ENCODE data around the gene CDK4.
A peak's percentile ranks its signal among the peaks of the same experiment; 100 is the strongest.

CDK4 gene

DNA sequence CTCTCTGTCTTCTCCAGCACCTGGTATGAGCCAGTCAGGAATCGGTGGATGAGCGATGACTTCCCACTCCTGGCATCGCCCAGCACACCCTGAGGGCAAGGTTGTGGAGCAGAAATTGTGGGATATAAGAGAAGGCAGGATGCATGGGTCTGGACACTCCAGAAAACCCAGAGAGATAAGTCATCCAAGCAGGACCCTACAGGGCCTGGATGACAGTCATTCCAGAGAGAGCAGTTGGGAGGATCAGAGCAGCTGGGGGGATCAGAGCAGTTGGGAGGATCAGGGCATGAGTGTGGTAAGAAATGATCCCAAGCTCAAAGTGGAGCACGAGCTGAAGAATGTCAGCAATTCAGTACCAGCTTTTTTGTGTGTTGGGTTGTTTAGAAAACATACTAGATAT is 17.5 kb downstream of the CDK4 start:
- H3K9me3 ChIP-seq (ENCODE audit: control insufficient read depth in 2 of 2, low read length in 2 of 2): no peaks in the 10 kb centered on the region
- H3K9ac ChIP-seq (ENCODE audit: low read depth in 1 of 2, low read length in 2 of 2): no peak overlapping the region
- no peak overlapping the region for H3K27ac ChIP-seq (ENCODE audit: low read depth in 2 of 2, low read length in 2 of 2)
- H3K36me3 ChIP-seq (ENCODE audit: control insufficient read depth in 2 of 2, insufficient read depth in 2 of 2, low read length in 2 of 2): peaks cover 0 to 9% of the 10 kb centered on the region in 2 donors
- H3K27me3 ChIP-seq (ENCODE audit: control insufficient read depth in 2 of 2, insufficient read depth in 2 of 2, low read length in 2 of 2): peaks cover 38 to 45% of the 10 kb centered on the region in 2 donors
- H3K4me1 ChIP-seq (ENCODE audit: control insufficient read depth in 2 of 2, insufficient read depth in 2 of 2, low read length in 2 of 2): peaks cover 0 to 4% of the 10 kb centered on the region in 2 donors
- no peak overlapping the region for H3K4me3 ChIP-seq (ENCODE audit: low read length in 2 of 2)

- Histone ChIP-seq H3K9me3 (ENCODE audit: control insufficient read depth in 2 of 2, low read length in 2 of 2) (no peaks in the 10 kb centered on the region), H3K27ac (ENCODE audit: low read depth in 2 of 2, low read length in 2 of 2) (no peak overlapping the region), H3K4me1 (ENCODE audit: control insufficient read depth in 2 of 2, insufficient read depth in 2 of 2, low read length in 2 of 2) (peaks cover 0 to 4% of the 10 kb centered on the region in 2 donors), H3K9ac (ENCODE audit: low read depth in 1 of 2, low read length in 2 of 2) (no peak overlapping the region), H3K4me3 (ENCODE audit: low read length in 2 of 2) (no peak overlapping the region), H3K27me3 (ENCODE audit: control insufficient read depth in 2 of 2, insufficient read depth in 2 of 2, low read length in 2 of 2) (peaks cover 31 to 41% of the 10 kb centered on the region in 2 donors), H3K36me3 (ENCODE audit: control insufficient read depth in 2 of 2, insufficient read depth in 2 of 2, low read length in 2 of 2) (peaks cover 0 to 9% of the 10 kb centered on the region in 2 donors)
These were observed 18.2 kb downstream of the CDK4 start for GRCh38 chr12:57733928-57734327.

DNA sequence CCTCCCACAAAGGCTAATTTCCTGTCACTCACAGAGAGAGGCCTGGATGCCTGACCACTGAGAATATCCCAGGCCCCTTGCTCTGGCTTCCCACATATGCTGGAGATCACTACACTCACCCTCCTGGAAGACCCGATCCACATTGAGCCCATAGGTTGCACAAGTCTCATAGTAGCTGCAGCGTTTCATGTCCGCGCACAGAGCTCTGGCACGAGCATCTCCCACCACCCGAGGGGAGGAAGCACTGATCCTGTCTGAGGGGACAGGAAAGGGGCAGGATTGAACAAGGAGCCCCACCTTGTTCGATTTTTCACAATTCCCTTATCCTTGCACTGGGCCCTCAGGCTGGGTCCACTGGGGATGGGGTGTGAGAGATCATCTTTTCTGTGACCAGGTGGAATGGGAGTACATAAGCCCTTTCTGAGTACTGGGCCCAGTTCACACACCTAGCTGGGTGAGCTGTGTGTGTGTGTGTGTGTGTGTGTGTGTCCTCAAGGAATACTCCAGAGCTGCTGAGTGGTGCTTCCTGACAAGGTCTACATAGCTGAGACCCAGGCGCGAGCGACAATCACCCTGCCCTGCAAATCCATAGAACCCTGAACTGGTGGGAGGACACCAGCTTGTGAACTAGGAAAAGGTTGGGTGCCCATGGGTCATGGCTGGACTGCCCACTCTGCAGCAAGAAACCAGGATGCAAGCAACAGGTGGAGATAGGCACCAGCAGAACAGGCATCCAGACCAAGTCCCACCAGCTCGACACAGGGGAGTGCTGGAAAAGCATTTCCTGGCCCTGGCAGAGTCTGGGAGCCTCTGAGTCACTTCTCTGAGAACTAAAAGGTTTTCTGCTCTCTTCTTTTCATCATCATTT is 19.1 kb downstream of the CDK4 start:
- Histone ChIP-seq H3K9me3 (ENCODE audit: control insufficient read depth in 2 of 2, low read length in 2 of 2) (no peaks in the 10 kb centered on the region), H3K27me3 (ENCODE audit: control insufficient read depth in 2 of 2, insufficient read depth in 2 of 2, low read length in 2 of 2) (peaks cover 31 to 39% of the 10 kb centered on the region in 2 donors), H3K9ac (ENCODE audit: low read depth in 1 of 2, low read length in 2 of 2) (no peak overlapping the region), H3K4me1 (ENCODE audit: control insufficient read depth in 2 of 2, insufficient read depth in 2 of 2, low read length in 2 of 2) (peaks cover 0 to 4% of the 10 kb centered on the region in 2 donors), H3K36me3 (ENCODE audit: control insufficient read depth in 2 of 2, insufficient read depth in 2 of 2, low read length in 2 of 2) (peaks cover 0 to 9% of the 10 kb centered on the region in 2 donors), H3K27ac (ENCODE audit: low read depth in 2 of 2, low read length in 2 of 2) (no peak overlapping the region), H3K4me3 (ENCODE audit: low read length in 2 of 2) (no peak overlapping the region)

DNA sequence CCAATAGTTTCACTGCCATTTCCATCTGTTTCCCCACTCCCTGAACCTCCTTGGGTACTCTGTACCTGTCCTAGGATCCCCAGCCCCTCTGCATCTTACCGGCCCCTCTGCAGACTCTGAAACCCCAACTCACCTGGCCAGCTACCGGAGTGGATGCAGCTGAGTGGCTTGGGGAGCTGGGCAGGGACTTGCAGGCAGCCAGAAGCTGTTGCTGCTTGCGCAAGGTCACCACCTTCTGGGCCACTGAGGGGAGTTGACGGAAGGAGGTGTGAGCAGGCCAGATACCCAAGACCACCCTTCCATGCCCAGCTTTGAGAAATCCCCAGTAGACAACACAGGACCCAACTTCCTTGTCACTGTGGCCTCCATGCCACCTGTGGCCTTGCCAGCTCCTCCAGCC is 19.8 kb downstream of the CDK4 start:
- Histone ChIP-seq H3K4me3 (ENCODE audit: low read length in 2 of 2) (no peak overlapping the region), H3K9ac (ENCODE audit: low read depth in 1 of 2, low read length in 2 of 2) (no peak overlapping the region), H3K9me3 (ENCODE audit: control insufficient read depth in 2 of 2, low read length in 2 of 2) (no peaks in the 10 kb centered on the region), H3K27me3 (ENCODE audit: control insufficient read depth in 2 of 2, insufficient read depth in 2 of 2, low read length in 2 of 2) (peaks cover 36 to 43% of the 10 kb centered on the region in 2 donors), H3K27ac (ENCODE audit: low read depth in 2 of 2, low read length in 2 of 2) (no peak overlapping the region), H3K36me3 (ENCODE audit: control insufficient read depth in 2 of 2, insufficient read depth in 2 of 2, low read length in 2 of 2) (peaks cover 0 to 9% of the 10 kb centered on the region in 2 donors), H3K4me1 (ENCODE audit: control insufficient read depth in 2 of 2, insufficient read depth in 2 of 2, low read length in 2 of 2) (peaks cover 0 to 3% of the 10 kb centered on the region in 2 donors)

- Histone ChIP-seq H3K9ac (ENCODE audit: low read depth in 1 of 2, low read length in 2 of 2) (no peak overlapping the region), H3K4me1 (ENCODE audit: control insufficient read depth in 2 of 2, insufficient read depth in 2 of 2, low read length in 2 of 2) (peaks cover 3 to 4% of the 10 kb centered on the region in 2 donors), H3K27ac (ENCODE audit: low read depth in 2 of 2, low read length in 2 of 2) (no peak overlapping the region), H3K36me3 (ENCODE audit: control insufficient read depth in 2 of 2, insufficient read depth in 2 of 2, low read length in 2 of 2) (peaks cover 0 to 9% of the 10 kb centered on the region in 2 donors), H3K4me3 (ENCODE audit: low read length in 2 of 2) (no peak overlapping the region), H3K9me3 (ENCODE audit: control insufficient read depth in 2 of 2, low read length in 2 of 2) (no peaks in the 10 kb centered on the region), H3K27me3 (ENCODE audit: control insufficient read depth in 2 of 2, insufficient read depth in 2 of 2, low read length in 2 of 2) (peaks cover 30 to 42% of the 10 kb centered on the region in 2 donors)
These were observed 20.6 kb downstream of the CDK4 start for GRCh38 chr12:57731411-57732080.

- Histone ChIP-seq H3K36me3 (ENCODE audit: control insufficient read depth in 2 of 2, insufficient read depth in 2 of 2, low read length in 2 of 2) (peaks cover 0 to 9% of the 10 kb centered on the region in 2 donors), H3K27ac (ENCODE audit: low read depth in 2 of 2, low read length in 2 of 2) (no peak overlapping the region), H3K9me3 (ENCODE audit: control insufficient read depth in 2 of 2, low read length in 2 of 2) (no peaks in the 10 kb centered on the region), H3K4me3 (ENCODE audit: low read length in 2 of 2) (no peak overlapping the region), H3K27me3 (ENCODE audit: control insufficient read depth in 2 of 2, insufficient read depth in 2 of 2, low read length in 2 of 2) (peaks cover 23 to 32% of the 10 kb centered on the region in 2 donors), H3K9ac (ENCODE audit: low read depth in 1 of 2, low read length in 2 of 2) (no peak overlapping the region), H3K4me1 (ENCODE audit: control insufficient read depth in 2 of 2, insufficient read depth in 2 of 2, low read length in 2 of 2) (peaks cover 0 to 6% of the 10 kb centered on the region in 2 donors)
These were observed 21.6 kb downstream of the CDK4 start for GRCh38 chr12:57730336-57731067.

GRCh38 chr12:57729321-57729844 is 22.7 kb downstream of the CDK4 start:
- H3K9me3 ChIP-seq (ENCODE audit: control insufficient read depth in 2 of 2, low read length in 2 of 2): no peaks in the 10 kb centered on the region
- H3K27ac ChIP-seq (ENCODE audit: low read depth in 2 of 2, low read length in 2 of 2): no peak overlapping the region
- peaks cover 0 to 9% of the 10 kb centered on the region in 2 donors for H3K36me3 ChIP-seq (ENCODE audit: control insufficient read depth in 2 of 2, insufficient read depth in 2 of 2, low read length in 2 of 2)
- H3K4me1 ChIP-seq (ENCODE audit: control insufficient read depth in 2 of 2, insufficient read depth in 2 of 2, low read length in 2 of 2): peaks cover 0 to 6% of the 10 kb centered on the region in 2 donors
- no peak overlapping the region for H3K9ac ChIP-seq (ENCODE audit: low read depth in 1 of 2, low read length in 2 of 2)
- no peak overlapping the region for H3K4me3 ChIP-seq (ENCODE audit: low read length in 2 of 2)
- peaks cover 14 to 23% of the 10 kb centered on the region in 2 donors for H3K27me3 ChIP-seq (ENCODE audit: control insufficient read depth in 2 of 2, insufficient read depth in 2 of 2, low read length in 2 of 2)

DNA sequence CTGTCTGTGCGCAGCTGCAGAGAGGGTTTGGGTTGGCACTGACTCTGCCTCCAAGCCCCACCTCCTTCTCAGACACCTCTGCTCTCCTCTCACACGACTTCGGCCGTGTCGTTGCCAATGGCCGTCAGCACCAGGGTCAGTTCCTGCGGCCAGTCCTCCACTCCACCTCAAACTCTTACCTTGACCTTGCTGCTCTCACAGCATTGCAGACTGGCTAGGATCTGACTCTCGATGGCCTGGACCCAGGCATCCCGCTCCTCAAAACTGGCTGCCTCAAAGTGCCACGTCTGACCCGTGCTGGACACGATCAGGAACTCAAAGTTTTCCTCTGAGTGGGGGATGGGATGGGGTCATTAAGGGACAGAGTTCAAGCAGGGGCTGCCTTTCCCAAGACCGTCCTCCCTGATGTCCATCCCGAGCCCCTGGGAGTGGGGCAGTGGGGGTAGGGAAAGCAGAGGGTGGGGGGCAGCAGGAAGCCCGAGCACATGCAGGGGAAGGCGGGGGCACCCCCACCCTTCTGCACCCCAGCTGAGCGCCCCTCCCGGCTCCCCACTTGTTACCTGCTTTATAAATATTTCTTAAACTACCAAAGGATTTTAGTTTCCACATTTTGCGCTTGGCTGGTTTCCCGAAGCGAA is 24.2 kb downstream of the CDK4 start:
- Histone ChIP-seq H3K9ac (ENCODE audit: low read depth in 1 of 2, low read length in 2 of 2) (no peak overlapping the region), H3K4me1 (ENCODE audit: control insufficient read depth in 2 of 2, insufficient read depth in 2 of 2, low read length in 2 of 2) (peaks cover 0 to 6% of the 10 kb centered on the region in 2 donors), H3K36me3 (ENCODE audit: control insufficient read depth in 2 of 2, insufficient read depth in 2 of 2, low read length in 2 of 2) (peaks cover 0 to 9% of the 10 kb centered on the region in 2 donors), H3K4me3 (ENCODE audit: low read length in 2 of 2) (no peak overlapping the region), H3K27me3 (ENCODE audit: control insufficient read depth in 2 of 2, insufficient read depth in 2 of 2, low read length in 2 of 2) (peaks cover 10 to 15% of the 10 kb centered on the region in 2 donors), H3K27ac (ENCODE audit: low read depth in 2 of 2, low read length in 2 of 2) (no peak overlapping the region), H3K9me3 (ENCODE audit: control insufficient read depth in 2 of 2, low read length in 2 of 2) (no peaks in the 10 kb centered on the region)

- Histone ChIP-seq H3K27me3 (ENCODE audit: control insufficient read depth in 2 of 2, insufficient read depth in 2 of 2, low read length in 2 of 2) (peaks cover 7 to 15% of the 10 kb centered on the region in 2 donors), H3K9me3 (ENCODE audit: control insufficient read depth in 2 of 2, low read length in 2 of 2) (no peaks in the 10 kb centered on the region), H3K9ac (ENCODE audit: low read depth in 1 of 2, low read length in 2 of 2) (peak overlapping the region; percentile 44 to 65), H3K36me3 (ENCODE audit: control insufficient read depth in 2 of 2, insufficient read depth in 2 of 2, low read length in 2 of 2) (peaks cover 0 to 9% of the 10 kb centered on the region in 2 donors), H3K27ac (ENCODE audit: low read depth in 2 of 2, low read length in 2 of 2) (peak overlapping the region; percentile 55 to 65), H3K4me1 (ENCODE audit: control insufficient read depth in 2 of 2, insufficient read depth in 2 of 2, low read length in 2 of 2) (peaks cover 0 to 6% of the 10 kb centered on the region in 2 donors), H3K4me3 (ENCODE audit: low read length in 2 of 2) (peak overlapping the region; percentile 73 to 78)
These were observed 25.0 kb downstream of the CDK4 start for GRCh38 chr12:57726884-57727757.

All from mucosa of rectum (tissue), 2 donors.